Ascending aorta (tissue), 2 donors: ENCODE measurements around the gene DISP3. TPM values are rescaled to one million over a fixed set of nuclear protein-coding genes. Genes with fewer than 3 reads are reported as not detected.

Source experiments
- DNase-seq, 2 donors: peaks; one replicate each; pipeline ENCODE4 v3.0.0-alpha.2; 2019; ENCODE audit warnings: low spot score in 2 of 2
- H3K27ac ChIP-seq, 2 donors: fragments of 200-600 bp; sonication (generic); one replicate each; pipeline ENCODE4 v1.5.1; 2016 to 2017; ENCODE audit warnings: mild to moderate bottlenecking in 1 of 2
- H3K27me3 ChIP-seq: fragments of 200-600 bp; sonication (generic); one replicate; pipeline ENCODE4 v1.5.1; 2017
- H3K36me3 ChIP-seq, 2 donors: fragments of 200-600 bp; sonication (generic); one replicate each; pipeline ENCODE4 v1.5.1; 2016
- H3K4me1 ChIP-seq, 2 donors: fragments of 200-600 bp; sonication (generic); one replicate each; pipeline ENCODE4 v1.5.1; 2016 to 2017; ENCODE audit warnings: mild to moderate bottlenecking in 1 of 2
- H3K4me3 ChIP-seq, 2 donors: fragments of 200-600 bp; sonication (generic); one replicate each; pipeline ENCODE4 v1.5.1; 2016 to 2017; ENCODE audit warnings: mild to moderate bottlenecking in 1 of 2
- H3K9me3 ChIP-seq, 2 donors: fragments of 200-600 bp; sonication (generic); one replicate each; pipeline ENCODE4 v1.5.1; 2016
- intact Hi-C: fragments of 100-400 bp; cut with DNase I; formaldehyde crosslinking; loops from one replicate; pipeline ENCODE4 v1.15.1; 2023
- total RNA-seq: library from RNA; depleted of rRNA; stranded (reverse); fragments of >200 nt; gene quantifications from one replicate; pipeline ENCODE4 v1.1.0, GENCODE V29; 2016
- TF ChIP-seq, protein P1 (sequence below), 3 experiments: fragments of 200-600 bp in 2 of 3; fragments of 450-650 bp in 1 of 3; sonication (generic) in 2 of 3; IDR thresholded peaks; one replicate each; pipeline ENCODE4 v1.5.1; 2016 to 2019; ENCODE audit warnings: antibody characterized with exemption in 3 of 3, mild to moderate bottlenecking in 1 of 3, moderate library complexity in 1 of 3

The DISP3 gene
- total RNA-seq, 1 donor from 2014 or later = not detected

DNA sequence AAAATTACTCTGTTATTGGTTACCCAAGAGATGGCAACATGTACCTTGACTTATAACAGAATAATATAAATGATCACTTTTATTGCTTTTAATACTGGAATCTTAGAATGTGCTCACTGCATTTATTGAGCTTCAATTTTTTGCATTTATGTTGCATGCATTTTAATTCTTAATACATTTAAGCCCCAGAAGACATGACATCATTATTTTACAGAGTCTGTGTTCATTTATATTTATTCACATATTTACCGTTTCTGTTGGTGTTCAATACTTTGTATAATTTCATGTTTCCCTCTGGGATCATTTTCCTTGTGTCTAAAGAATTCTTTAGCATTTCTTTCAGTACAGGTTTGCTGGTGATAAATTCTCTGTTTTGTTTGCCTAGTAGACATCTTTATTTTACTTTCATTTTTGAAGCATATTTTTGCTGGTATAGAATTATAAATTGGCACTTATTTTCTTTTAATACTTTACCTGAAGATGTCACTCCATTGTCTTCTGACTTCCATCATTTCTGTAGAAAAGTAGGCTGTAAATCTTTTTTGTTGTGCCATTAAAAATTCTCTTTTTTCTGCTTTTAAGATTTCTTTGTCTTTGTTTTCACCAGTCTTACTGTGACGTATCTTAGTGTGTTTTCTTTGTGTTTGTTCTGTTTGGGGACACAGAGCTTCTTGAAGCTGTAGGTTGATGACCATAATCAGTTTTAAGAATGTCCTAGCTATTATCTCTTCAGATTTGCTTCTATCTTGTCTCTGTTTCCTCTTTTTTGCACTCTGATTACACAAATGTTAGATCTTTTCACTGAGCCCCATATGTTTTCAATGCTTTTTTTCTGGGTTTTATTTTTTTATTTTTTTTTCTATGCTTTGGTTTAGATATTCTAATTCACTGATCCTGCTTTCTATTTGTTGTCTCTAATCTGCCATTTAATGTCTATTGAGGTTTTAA lies 26.9 kb downstream of the DISP3 start:
- H3K27ac ChIP-seq = no peak overlapping the region
- no peaks in the 10 kb centered on the region for H3K4me1 ChIP-seq
- TF ChIP-seq, protein P1, sequence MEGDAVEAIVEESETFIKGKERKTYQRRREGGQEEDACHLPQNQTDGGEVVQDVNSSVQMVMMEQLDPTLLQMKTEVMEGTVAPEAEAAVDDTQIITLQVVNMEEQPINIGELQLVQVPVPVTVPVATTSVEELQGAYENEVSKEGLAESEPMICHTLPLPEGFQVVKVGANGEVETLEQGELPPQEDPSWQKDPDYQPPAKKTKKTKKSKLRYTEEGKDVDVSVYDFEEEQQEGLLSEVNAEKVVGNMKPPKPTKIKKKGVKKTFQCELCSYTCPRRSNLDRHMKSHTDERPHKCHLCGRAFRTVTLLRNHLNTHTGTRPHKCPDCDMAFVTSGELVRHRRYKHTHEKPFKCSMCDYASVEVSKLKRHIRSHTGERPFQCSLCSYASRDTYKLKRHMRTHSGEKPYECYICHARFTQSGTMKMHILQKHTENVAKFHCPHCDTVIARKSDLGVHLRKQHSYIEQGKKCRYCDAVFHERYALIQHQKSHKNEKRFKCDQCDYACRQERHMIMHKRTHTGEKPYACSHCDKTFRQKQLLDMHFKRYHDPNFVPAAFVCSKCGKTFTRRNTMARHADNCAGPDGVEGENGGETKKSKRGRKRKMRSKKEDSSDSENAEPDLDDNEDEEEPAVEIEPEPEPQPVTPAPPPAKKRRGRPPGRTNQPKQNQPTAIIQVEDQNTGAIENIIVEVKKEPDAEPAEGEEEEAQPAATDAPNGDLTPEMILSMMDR (IDR thresholded peaks at IDR 0.05) = no peak
- no peaks in the 10 kb centered on the region for H3K36me3 ChIP-seq
- H3K4me3 ChIP-seq = no peak overlapping the region
- DNase-seq = no peak
- intact Hi-C loops = no loop called here
- H3K27me3 ChIP-seq = no peaks in the 10 kb centered on the region
- peaks cover 5 to 24% of the 10 kb centered on the region in 2 donors for H3K9me3 ChIP-seq

DNA sequence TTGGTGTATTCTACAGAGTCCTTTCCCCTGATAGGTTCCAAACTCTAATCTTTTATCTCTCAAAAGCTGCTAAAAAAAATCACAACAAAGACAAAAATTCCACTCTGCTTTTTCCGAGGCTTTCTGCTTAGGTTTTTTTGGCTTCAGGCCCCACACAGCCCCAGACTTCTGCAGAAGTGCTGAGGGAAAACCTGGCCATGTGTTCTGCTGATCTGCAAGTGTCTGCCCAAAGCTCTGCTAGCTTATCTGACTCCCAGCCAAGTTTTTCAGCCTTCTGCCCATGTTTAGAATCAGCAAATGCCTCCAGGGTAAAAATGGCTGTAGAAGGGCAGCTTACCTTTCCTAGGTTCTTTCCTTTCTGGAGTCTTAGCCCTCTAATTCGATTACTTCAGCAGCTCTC lies 28.4 kb downstream of the DISP3 start:
- intact Hi-C loops = no loop called here
- no peaks in the 10 kb centered on the region for H3K27me3 ChIP-seq
- H3K27ac ChIP-seq = no peak overlapping the region
- no peaks in the 10 kb centered on the region for H3K36me3 ChIP-seq
- no peak overlapping the region for H3K4me3 ChIP-seq
- H3K4me1 ChIP-seq = no peaks in the 10 kb centered on the region
- DNase-seq = no peak
- H3K9me3 ChIP-seq = peaks cover 5 to 24% of the 10 kb centered on the region in 2 donors
- TF ChIP-seq, protein P1 (IDR thresholded peaks at IDR 0.05) = no peak

DNA sequence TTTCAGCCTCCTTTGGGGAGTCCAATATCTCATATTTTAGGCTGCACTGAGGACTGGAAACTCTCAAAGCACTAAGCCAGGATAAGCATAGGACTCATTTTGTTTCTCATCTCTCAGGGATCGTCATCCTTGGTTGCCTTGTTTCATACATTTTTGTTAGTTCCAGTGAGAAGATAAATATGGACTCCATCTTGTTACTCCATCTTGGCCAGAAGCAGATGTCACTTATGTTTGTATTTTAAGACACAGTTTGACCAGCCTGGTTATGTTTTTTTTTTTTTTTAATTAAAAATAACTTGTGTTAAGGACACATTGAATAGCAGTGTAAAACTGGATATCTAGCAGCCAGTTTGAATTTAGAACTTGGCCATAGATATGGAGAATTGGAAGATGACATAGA lies 34.7 kb downstream of the DISP3 start:
- Histone ChIP-seq H3K36me3 (no peaks in the 10 kb centered on the region), H3K9me3 (no peaks in the 10 kb centered on the region), H3K4me1 (no peaks in the 10 kb centered on the region), H3K4me3 (no peak overlapping the region), H3K27ac (no peak overlapping the region), H3K27me3 (no peaks in the 10 kb centered on the region)
- TF ChIP-seq, protein P1 (IDR thresholded peaks at IDR 0.05) = no peak
- intact Hi-C loops = no loop called here
- no peak for DNase-seq

DNA sequence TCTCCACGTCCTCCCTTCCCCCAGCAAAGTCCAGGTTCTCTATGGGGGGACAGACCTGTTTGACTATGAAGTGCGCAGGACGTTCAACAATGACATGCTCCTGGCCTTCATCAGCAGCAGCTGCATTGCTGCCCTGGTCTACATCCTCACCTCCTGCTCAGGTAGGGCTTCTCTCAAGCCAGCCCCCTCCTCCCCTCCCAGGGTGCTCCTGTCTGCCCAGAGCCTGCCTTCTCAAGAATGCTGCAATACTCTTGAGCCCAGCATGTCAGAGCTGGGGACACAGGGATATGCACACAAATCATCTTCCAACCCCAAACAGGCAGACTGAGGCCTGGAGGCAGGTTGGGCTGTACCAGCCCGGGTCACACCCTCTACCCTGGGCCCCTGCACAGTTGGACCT lies 35.4 kb downstream of the DISP3 start:
- TF ChIP-seq, protein P1 (IDR thresholded peaks at IDR 0.05) = no peak
- intact Hi-C loops = no loop called here
- Histone ChIP-seq H3K9me3 (no peaks in the 10 kb centered on the region), H3K36me3 (no peaks in the 10 kb centered on the region), H3K27ac (no peak overlapping the region), H3K4me1 (no peaks in the 10 kb centered on the region), H3K4me3 (no peak overlapping the region), H3K27me3 (no peaks in the 10 kb centered on the region)
- peak in 1 of 2 donors; percentile 30 for DNase-seq

DNA sequence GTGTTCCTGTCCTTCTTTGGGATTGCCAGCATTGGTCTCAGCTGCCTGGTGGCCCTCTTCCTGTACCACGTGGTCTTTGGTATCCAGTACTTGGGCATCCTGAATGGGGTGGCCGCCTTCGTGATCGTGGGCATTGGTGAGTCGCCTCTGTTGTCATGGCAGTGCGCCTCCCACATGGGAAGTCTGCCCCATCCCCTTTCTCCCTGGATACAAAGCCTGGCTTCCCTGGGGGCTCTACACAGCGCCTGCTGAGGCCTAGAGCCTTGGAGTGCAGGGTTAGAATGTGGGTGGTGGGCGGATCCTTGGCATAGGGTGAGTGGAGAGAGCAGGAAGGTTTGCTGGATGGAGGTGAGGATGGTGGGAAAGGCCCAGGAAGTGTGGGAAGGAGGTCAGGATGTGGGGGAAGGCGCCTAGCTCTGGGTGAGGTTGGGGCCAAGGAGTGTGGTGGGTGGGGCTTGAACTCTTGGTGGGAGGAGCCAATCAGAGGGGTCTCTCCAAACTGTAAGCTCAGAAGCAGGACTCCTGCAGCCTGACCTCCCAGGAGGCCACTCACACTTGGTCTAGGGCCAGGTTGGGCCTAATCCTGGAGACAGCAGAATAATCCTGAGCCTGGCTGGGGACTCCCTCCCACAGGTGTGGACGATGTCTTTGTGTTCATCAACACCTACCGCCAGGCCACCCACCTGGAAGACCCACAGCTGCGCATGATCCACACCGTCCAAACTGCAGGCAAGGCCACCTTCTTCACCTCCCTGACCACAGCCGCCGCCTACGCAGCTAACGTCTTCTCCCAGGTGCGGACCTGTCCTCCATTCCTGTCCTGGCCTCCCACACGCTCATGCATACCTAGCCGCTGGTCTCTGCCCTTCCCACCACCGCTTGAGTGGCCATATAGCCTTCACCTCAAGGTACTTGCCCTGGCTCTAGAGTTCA lies 36.7 kb downstream of the DISP3 start:
- no peak overlapping the region for H3K27ac ChIP-seq
- H3K27me3 ChIP-seq = no peaks in the 10 kb centered on the region
- H3K4me1 ChIP-seq = no peaks in the 10 kb centered on the region
- H3K36me3 ChIP-seq = no peaks in the 10 kb centered on the region
- DNase-seq = peak in 1 of 2 donors; percentile 44
- TF ChIP-seq, protein P1 (IDR thresholded peaks at IDR 0.05) = no peak
- intact Hi-C loops = no loop called here
- no peak overlapping the region for H3K4me3 ChIP-seq
- H3K9me3 ChIP-seq = no peaks in the 10 kb centered on the region
